Stimulated activated naive CD4-positive, alpha-beta T cell (primary cell): Measurements from ENCODE around the gene ITPK1.
A peak's percentile ranks its signal among the peaks of the same experiment; 100 is the strongest.
"Not testable (repeated sequence)": the region's sequence is repeated elsewhere in the genome, so short reads cannot be mapped to it uniquely, and the experiment has no call there.

Experiments
- DNase-seq, 6 experiments: peaks; one replicate each; lab custom pipeline; 2025; lab: John Stamatoyannopoulos, UW

ITPK1 gene

GRCh38 chr14:93115821-93116675 is at the start of gene ITPK1:
Gene ITPK1, minus strand, starts transcription at chr14:93115925. Its CDS starts 762 bp downstream, at chr14:93115163.
- DNase-seq, result peak; percentile 16 to 51 (median 43)

- no peak for DNase-seq
These were observed 47.8 kb upstream of the ITPK1 start for GRCh38 chr14:93163564-93163963.

GRCh38 chr14:93161411-93161940 is 45.8 kb upstream of the ITPK1 start:
- no peak for DNase-seq

GRCh38 chr14:93160353-93160801 is 44.7 kb upstream of the ITPK1 start:
- DNase-seq, result no peak

GRCh38 chr14:93159625-93160352 is 44.1 kb upstream of the ITPK1 start:
- DNase-seq, result not testable (repeated sequence)

GRCh38 chr14:93158349-93158748 is 42.6 kb upstream of the ITPK1 start:
- DNase-seq, result not testable (repeated sequence)

GRCh38 chr14:93156693-93157369 is 41.1 kb upstream of the ITPK1 start:
- no peak for DNase-seq

GRCh38 chr14:93155667-93156066 is 39.9 kb upstream of the ITPK1 start:
- no peak for DNase-seq

GRCh38 chr14:93153121-93153520 is 37.4 kb upstream of the ITPK1 start:
- DNase-seq, result no peak

- no peak for DNase-seq
These were observed 34.8 kb upstream of the ITPK1 start for GRCh38 chr14:93150227-93151208.

GRCh38 chr14:93148979-93149378 is 33.3 kb upstream of the ITPK1 start:
- no peak for DNase-seq

GRCh38 chr14:93146119-93146518 is 30.4 kb upstream of the ITPK1 start:
- DNase-seq, result no peak

- DNase-seq, result no peak
These were observed 27.3 kb upstream of the ITPK1 start for GRCh38 chr14:93142854-93143652.

- DNase-seq, result no peak
These were observed 22.1 kb upstream of the ITPK1 start for GRCh38 chr14:93137864-93138263.

- not testable (repeated sequence) for DNase-seq
These were observed 20.8 kb upstream of the ITPK1 start for GRCh38 chr14:93136508-93136907.

- no peak for DNase-seq
These were observed 20.3 kb upstream of the ITPK1 start for GRCh38 chr14:93136009-93136408.

- DNase-seq, result no peak
These were observed 19.7 kb upstream of the ITPK1 start for GRCh38 chr14:93135399-93135798.

GRCh38 chr14:93133464-93133863 is 17.7 kb upstream of the ITPK1 start:
- no peak for DNase-seq

- DNase-seq, result peak in 2 of 6 experiments; percentile 7 to 15
These were observed 16.8 kb upstream of the ITPK1 start for GRCh38 chr14:93132472-93133065.
